Neuronal stem cell (in vitro differentiated cells): ENCODE data around the gene CHN1.

ENCODE experiments used
- DNase-seq: peaks from one replicate; pipeline ENCODE4 v3.0.0-alpha.2; 2013; ENCODE audit warnings: low spot score
- H2AFZ ChIP-seq: one replicate; pipeline ENCODE4 v1.6.1; 2013; ENCODE audit warnings: mild to moderate bottlenecking, low read length, inconsistent platforms
- H2AK5ac ChIP-seq: 2 replicates; pipeline ENCODE4 v1.6.1; 2013; ENCODE audit warnings: low read depth, mild to moderate bottlenecking, inconsistent platforms, low read length, moderate library complexity, mixed read lengths
- H2BK120ac ChIP-seq: 2 replicates; pipeline ENCODE4 v1.6.1; 2013; ENCODE audit warnings: low read depth, mild to moderate bottlenecking, inconsistent platforms, low read length, moderate library complexity, mixed read lengths
- H2BK12ac ChIP-seq: one replicate; pipeline ENCODE4 v1.6.1; 2013; ENCODE audit warnings: low read length, inconsistent platforms
- H2BK15ac ChIP-seq: 2 replicates; pipeline ENCODE4 v1.6.1; 2013; ENCODE audit warnings: mild to moderate bottlenecking, low read length, inconsistent platforms, mixed read lengths
- H2BK5ac ChIP-seq: one replicate; pipeline ENCODE4 v1.6.1; 2013; ENCODE audit warnings: inconsistent platforms, mild to moderate bottlenecking, low read length, moderate library complexity
- H3K14ac ChIP-seq: one replicate; pipeline ENCODE4 v1.6.1; 2013; ENCODE audit warnings: low read length, inconsistent platforms
- H3K18ac ChIP-seq: 2 replicates; pipeline ENCODE4 v1.6.1; 2013; ENCODE audit warnings: low read length, inconsistent platforms
- H3K23ac ChIP-seq: 2 replicates; pipeline ENCODE4 v1.6.1; 2013; ENCODE audit warnings: low read depth, mild to moderate bottlenecking, mixed read lengths, low read length, inconsistent platforms; ENCODE audit not compliant: poor library complexity
- H3K27ac ChIP-seq: replicated peaks from 3 replicates; pipeline ENCODE4 v1.5.1; 2013; ENCODE audit warnings: low read length, inconsistent platforms
- H3K27me3 ChIP-seq, 3 experiments: 2 replicates each; pipeline ENCODE4 v1.6.1; 2013; ENCODE audit warnings: low read length in 3 of 3, mild to moderate bottlenecking in 2 of 3, inconsistent platforms in 1 of 3, low read depth in 1 of 3, mixed read lengths in 1 of 3, moderate library complexity in 1 of 3; ENCODE audit not compliant: control insufficient read depth in 3 of 3, insufficient read depth in 3 of 3
- H3K36me3 ChIP-seq, 2 donors: replicated peaks in 1 of 2; 2 replicates each; pipeline ENCODE4 v1.6.1; 2013; ENCODE audit warnings: low read length in 2 of 2; ENCODE audit not compliant: control insufficient read depth in 2 of 2, insufficient read depth in 2 of 2
- H3K4ac ChIP-seq: 2 replicates; pipeline ENCODE4 v1.6.1; 2013; ENCODE audit warnings: inconsistent platforms, mild to moderate bottlenecking, low read length, moderate library complexity
- H3K4me1 ChIP-seq, 2 donors: 1 replicate in 1 of 2; 2 replicates in 1 of 2; pipeline ENCODE4 v1.6.1; 2013; ENCODE audit warnings: low read length in 2 of 2, low read depth in 1 of 2; ENCODE audit not compliant: control insufficient read depth in 2 of 2, insufficient read depth in 1 of 2
- H3K4me2 ChIP-seq: one replicate; pipeline ENCODE4 v1.6.1; 2013; ENCODE audit warnings: mild to moderate bottlenecking, low read length, inconsistent platforms; ENCODE audit not compliant: insufficient read depth, poor library complexity, severe bottlenecking
- H3K4me3 ChIP-seq, 2 donors: 2 replicates each; pipeline ENCODE4 v1.5.1; 2013; ENCODE audit warnings: low read length in 2 of 2, mild to moderate bottlenecking in 2 of 2, inconsistent platforms in 1 of 2, moderate library complexity in 1 of 2
- H3K79me1 ChIP-seq: one replicate; pipeline ENCODE4 v1.6.1; 2013; ENCODE audit warnings: low read depth, mild to moderate bottlenecking, inconsistent platforms, low read length, moderate library complexity
- H3K9ac ChIP-seq: one replicate; pipeline ENCODE4 v1.6.1; 2013; ENCODE audit warnings: mild to moderate bottlenecking, low read depth, low read length, inconsistent platforms; ENCODE audit not compliant: poor library complexity
- H3K9me3 ChIP-seq, 2 donors: replicated peaks in 1 of 2; 2 replicates each; pipeline versions ENCODE3 to v1.6.1; 2013; ENCODE audit warnings: low read length in 2 of 2, mild to moderate bottlenecking in 2 of 2, inconsistent platforms in 1 of 2, low read depth in 1 of 2, mixed read lengths in 1 of 2, moderate library complexity in 1 of 2; ENCODE audit not compliant: control insufficient read depth in 2 of 2, insufficient read depth in 1 of 2
- H4K8ac ChIP-seq: one replicate; pipeline ENCODE4 v1.6.1; 2013; ENCODE audit warnings: low read depth, mild to moderate bottlenecking, inconsistent platforms, low read length, moderate library complexity
- H4K91ac ChIP-seq: one replicate; pipeline ENCODE4 v1.6.1; 2013; ENCODE audit warnings: low read length, low read depth, mild to moderate bottlenecking, inconsistent platforms; ENCODE audit not compliant: poor library complexity
- WGBS, 2 donors: extraction: QIAGEN DNeasy Blood & Tissue Kit; methylation state at CpG; one replicate each; pipeline ENCODE4 v1.1.7; 2013; ENCODE audit warnings: missing lambda C conversion rate in 2 of 2, mixed read lengths in 1 of 2; ENCODE audit not compliant: insufficient read length in 2 of 2, insufficient replicate concordance in 1 of 2; ENCODE audit errors: extremely low coverage in 2 of 2; 5-methylcytosine and 5-hydroxymethylcytosine counted together

Gene CHN1

GRCh38 chr2:175011505-175011904 lies 6.3 kb upstream of the CHN1 start:
- Histone ChIP-seq H2AFZ (no peak overlapping the region), H2BK120ac (no peak overlapping the region), H3K23ac (no peak overlapping the region), H2BK5ac (no peak overlapping the region), H3K4ac (no peak overlapping the region), H3K79me1 (no peaks in the 10 kb centered on the region), H3K27ac (no peak overlapping the region), H4K8ac (no peak overlapping the region), H2BK12ac (no peak overlapping the region), H3K9me3 (no peaks in the 10 kb centered on the region), H2AK5ac (no peak overlapping the region), H3K9ac (no peak overlapping the region), H3K4me1 (peaks cover 5 to 12% of the 10 kb centered on the region in 2 donors), H3K27me3 (no peaks in the 10 kb centered on the region), H3K36me3 (no peaks in the 10 kb centered on the region), H3K4me2 (no peak overlapping the region), H2BK15ac (no peak overlapping the region), H3K4me3 (no peak overlapping the region), H3K14ac (no peak overlapping the region), H3K18ac (no peak overlapping the region), H4K91ac (no peak overlapping the region)
- WGBS, 2 donors = no CpG with 5 or more reads among the region's 1 CpG
- no peak for DNase-seq

DNA sequence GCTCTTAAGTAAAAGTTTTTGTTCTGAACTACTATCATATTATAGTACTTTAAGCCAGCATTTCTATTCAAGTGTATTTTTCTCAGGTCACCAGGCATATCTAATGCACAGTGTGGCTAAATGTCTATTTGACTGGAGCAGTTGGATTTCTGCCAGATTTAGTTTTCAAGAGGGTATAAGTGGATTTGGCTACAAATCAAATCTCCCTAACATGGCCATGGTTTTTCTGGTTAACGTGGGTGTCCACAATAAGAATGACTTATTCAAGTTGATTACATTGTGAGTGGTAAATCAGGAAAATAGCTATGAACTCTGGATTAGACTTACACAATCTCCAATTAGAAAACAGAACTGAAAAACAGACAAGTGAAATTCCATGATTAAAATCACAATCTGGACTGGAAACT lies 5.7 kb upstream of the CHN1 start:
- Histone ChIP-seq H3K27ac (no peak overlapping the region), H2AK5ac (no peak overlapping the region), H3K79me1 (no peaks in the 10 kb centered on the region), H3K36me3 (no peaks in the 10 kb centered on the region), H2AFZ (no peak overlapping the region), H3K9ac (no peak overlapping the region), H3K23ac (no peak overlapping the region), H2BK15ac (no peak overlapping the region), H2BK5ac (no peak overlapping the region), H3K4me2 (no peak overlapping the region), H3K14ac (no peak overlapping the region), H4K8ac (no peak overlapping the region), H3K4ac (no peak overlapping the region), H3K18ac (no peak overlapping the region), H3K4me3 (no peak overlapping the region), H2BK120ac (no peak overlapping the region), H3K27me3 (no peaks in the 10 kb centered on the region), H3K4me1 (peaks cover 6 to 12% of the 10 kb centered on the region in 2 donors), H3K9me3 (no peaks in the 10 kb centered on the region), H4K91ac (no peak overlapping the region), H2BK12ac (no peak overlapping the region)
- no CpG with 5 or more reads among the region's 1 CpG for WGBS, 2 donors
- DNase-seq = no peak

GRCh38 chr2:175009917-175010621 lies 4.9 kb upstream of the CHN1 start:
- H3K36me3 ChIP-seq = no peaks in the 10 kb centered on the region
- H3K23ac ChIP-seq = no peak overlapping the region
- H3K4me3 ChIP-seq = no peak overlapping the region
- H3K4me1 ChIP-seq = peaks cover 6 to 12% of the 10 kb centered on the region in 2 donors
- H3K4me2 ChIP-seq = no peak overlapping the region
- H3K18ac ChIP-seq = no peak overlapping the region
- H3K14ac ChIP-seq = no peak overlapping the region
- no peak overlapping the region for H3K4ac ChIP-seq
- H3K9ac ChIP-seq = no peak overlapping the region
- no peak overlapping the region for H2BK15ac ChIP-seq
- H3K79me1 ChIP-seq = no peaks in the 10 kb centered on the region
- H2AK5ac ChIP-seq = no peak overlapping the region
- no peak overlapping the region for H4K91ac ChIP-seq
- WGBS, 2 donors = no CpG with 5 or more reads among the region's 3 CpGs
- no peak for DNase-seq
- H3K9me3 ChIP-seq = no peaks in the 10 kb centered on the region
- no peak overlapping the region for H4K8ac ChIP-seq
- no peak overlapping the region for H2BK120ac ChIP-seq
- H2AFZ ChIP-seq = no peak overlapping the region
- H2BK12ac ChIP-seq = no peak overlapping the region
- H2BK5ac ChIP-seq = no peak overlapping the region
- H3K27me3 ChIP-seq = no peaks in the 10 kb centered on the region
- H3K27ac ChIP-seq = no peak overlapping the region

- Histone ChIP-seq H3K79me1 (no peaks in the 10 kb centered on the region), H3K9ac (no peak overlapping the region), H2BK12ac (no peak overlapping the region), H2AFZ (no peak overlapping the region), H2AK5ac (no peak overlapping the region), H3K27ac (no peak overlapping the region), H3K23ac (no peak overlapping the region), H3K4me2 (no peak overlapping the region), H3K36me3 (no peaks in the 10 kb centered on the region), H4K8ac (no peak overlapping the region), H2BK15ac (no peak overlapping the region), H3K18ac (no peak overlapping the region), H2BK120ac (no peak overlapping the region), H3K27me3 (no peaks in the 10 kb centered on the region), H3K4me1 (peaks cover 6 to 12% of the 10 kb centered on the region in 2 donors), H3K4me3 (no peak overlapping the region), H3K9me3 (no peaks in the 10 kb centered on the region), H3K14ac (no peak overlapping the region), H4K91ac (no peak overlapping the region), H2BK5ac (no peak overlapping the region), H3K4ac (no peak overlapping the region)
- no peak for DNase-seq
- WGBS, 2 donors = no CpG with 5 or more reads among the region's 3 CpGs
Measured at GRCh38 chr2:175008801-175009495, 3.8 kb upstream of the CHN1 start.
